ENCODE results near the gene ADGRL2. TPM values are rescaled to one million over a fixed set of nuclear protein-coding genes. Genes with fewer than 3 reads are reported as not detected.

The ADGRL2 gene
- total RNA-seq, 1 experiment from 2014 or later: 0.20 TPM

DNA sequence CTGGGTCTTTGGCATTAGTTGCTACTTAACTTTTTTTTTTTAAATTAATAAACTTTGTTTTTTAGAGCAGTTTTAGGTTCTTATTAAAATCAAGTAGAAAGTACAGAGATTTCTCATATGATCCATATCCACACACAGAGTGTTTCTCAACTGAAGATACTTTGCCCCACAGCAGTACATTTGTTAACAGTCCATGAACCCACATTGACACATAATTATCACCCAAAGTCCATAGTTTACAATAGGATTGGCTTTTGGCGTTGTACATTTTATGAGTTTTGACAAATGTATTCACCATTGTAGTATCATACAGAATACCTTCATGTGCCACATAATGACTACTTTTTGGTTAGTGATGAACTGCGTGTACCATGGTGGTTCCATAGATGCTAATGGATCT is 106.8 kb downstream of the ADGRL2 start (continued):
- TF ChIP-seq YY1 (IDR thresholded peaks at IDR 0.05; ENCODE audit: extremely low read depth, insufficient replicate concordance, low read depth, low read length): no peak
- no peak for TF ChIP-seq FOSL1 (IDR thresholded peaks at IDR 0.05; ENCODE audit: low read depth)
- TF ChIP-seq JUND (IDR thresholded peaks at IDR 0.05): no peak
- TF ChIP-seq, protein P1, sequence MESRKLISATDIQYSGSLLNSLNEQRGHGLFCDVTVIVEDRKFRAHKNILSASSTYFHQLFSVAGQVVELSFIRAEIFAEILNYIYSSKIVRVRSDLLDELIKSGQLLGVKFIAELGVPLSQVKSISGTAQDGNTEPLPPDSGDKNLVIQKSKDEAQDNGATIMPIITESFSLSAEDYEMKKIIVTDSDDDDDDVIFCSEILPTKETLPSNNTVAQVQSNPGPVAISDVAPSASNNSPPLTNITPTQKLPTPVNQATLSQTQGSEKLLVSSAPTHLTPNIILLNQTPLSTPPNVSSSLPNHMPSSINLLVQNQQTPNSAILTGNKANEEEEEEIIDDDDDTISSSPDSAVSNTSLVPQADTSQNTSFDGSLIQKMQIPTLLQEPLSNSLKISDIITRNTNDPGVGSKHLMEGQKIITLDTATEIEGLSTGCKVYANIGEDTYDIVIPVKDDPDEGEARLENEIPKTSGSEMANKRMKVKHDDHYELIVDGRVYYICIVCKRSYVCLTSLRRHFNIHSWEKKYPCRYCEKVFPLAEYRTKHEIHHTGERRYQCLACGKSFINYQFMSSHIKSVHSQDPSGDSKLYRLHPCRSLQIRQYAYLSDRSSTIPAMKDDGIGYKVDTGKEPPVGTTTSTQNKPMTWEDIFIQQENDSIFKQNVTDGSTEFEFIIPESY (IDR thresholded peaks at IDR 0.05; ENCODE audit: extremely low read depth, insufficient replicate concordance, low read length): no peak
- TF ChIP-seq, protein P2, sequence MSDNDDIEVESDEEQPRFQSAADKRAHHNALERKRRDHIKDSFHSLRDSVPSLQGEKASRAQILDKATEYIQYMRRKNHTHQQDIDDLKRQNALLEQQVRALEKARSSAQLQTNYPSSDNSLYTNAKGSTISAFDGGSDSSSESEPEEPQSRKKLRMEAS (IDR thresholded peaks at IDR 0.05): no peak

DNA sequence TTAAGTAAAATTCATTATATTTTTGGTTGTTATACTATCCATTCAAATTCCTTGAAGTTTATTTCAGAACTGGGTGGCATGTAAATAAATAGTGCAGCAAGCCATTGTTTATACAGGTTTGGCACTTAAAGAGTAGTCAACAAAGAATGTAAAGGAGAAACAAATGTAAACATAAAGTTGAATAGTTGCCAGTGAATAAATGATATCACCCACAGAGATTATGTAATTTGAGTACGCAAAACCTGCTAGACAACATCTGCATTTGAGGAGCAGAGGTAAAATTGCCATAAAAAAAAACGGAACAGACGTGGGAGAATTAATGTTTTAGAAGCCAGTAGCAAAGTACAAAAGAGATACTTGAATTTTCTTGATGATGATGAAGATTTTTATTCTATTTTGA is 111.6 kb downstream of the ADGRL2 start:
- Histone ChIP-seq H3K4me2 (ENCODE audit: low read length) (no peak overlapping the region), H3K9me2 (ENCODE audit: insufficient read depth) (no peaks in the 10 kb centered on the region), H3K9ac (ENCODE audit: low read length) (no peak overlapping the region), H3K4me1 (ENCODE audit: control insufficient read depth in 1 of 2, insufficient read depth in 2 of 2, low read length in 2 of 2) (no peaks in the 10 kb centered on the region), H3K27me3 (ENCODE audit: insufficient read depth, low read length) (no peaks in the 10 kb centered on the region), H3K27ac (ENCODE audit: low read depth, low read length) (no peak overlapping the region), H4K20me1 (ENCODE audit: insufficient read depth) (no peaks in the 10 kb centered on the region), H2AFZ (ENCODE audit: low read depth, low read length, poor library complexity, severe bottlenecking) (no peak overlapping the region), H3K9me3 (ENCODE audit: control insufficient read depth in 1 of 2, insufficient read depth in 1 of 2, low read depth in 1 of 2, low read length in 2 of 2) (no peaks in the 10 kb centered on the region), H3K79me2 (ENCODE audit: insufficient read depth, low read length) (no peaks in the 10 kb centered on the region), H3K36me3 (ENCODE audit: control insufficient read depth in 1 of 2, insufficient read depth in 2 of 2, low read length in 2 of 2) (no peaks in the 10 kb centered on the region), H3K4me3 (replicated peaks in 1 of 2; ENCODE audit: low read depth in 1 of 2, low read length in 2 of 2) (no peak overlapping the region)
- ATAC-seq: no peak
- intact Hi-C loops (cut with micrococcal nuclease): no loop called here
- POLR2A ChIA-PET: no interaction called here
- BruUV-seq (replicated peaks): no TSS peak
- no peak for DNase-seq (ENCODE audit: low read depth, low spot score)
- CTCF ChIA-PET: no interaction called here
- RAD21 ChIA-PET (ENCODE audit: low non-redundant PET in 1 of 2, low total read pairs in 2 of 2, uncharacterized antibody in 2 of 2, unreplicated experiment in 2 of 2): no interaction called here
- TF ChIP-seq SIN3A (IDR thresholded peaks at IDR 0.05; ENCODE audit: low read depth) (no peak), CBX3 (IDR thresholded peaks at IDR 0.05; ENCODE audit: low read depth) (no peak), JUND (IDR thresholded peaks at IDR 0.05) (no peak), EGR1 (IDR thresholded peaks at IDR 0.05; ENCODE audit: low read depth) (no peak), POLR2AphosphoS5 (IDR thresholded peaks at IDR 0.05; ENCODE audit: low read depth, low read length) (no peak), SP1 (IDR thresholded peaks at IDR 0.05; ENCODE audit: low read depth) (no peak), ZFX (IDR thresholded peaks at IDR 0.05) (no peak), ZNF274 (IDR thresholded peaks at IDR 0.05; ENCODE audit: low read depth, low read length) (no peak), FOSL1 (IDR thresholded peaks at IDR 0.05; ENCODE audit: low read depth) (no peak), EZH2phosphoT487 (IDR thresholded peaks at IDR 0.05; ENCODE audit: borderline replicate concordance) (no peak), YY1 (IDR thresholded peaks at IDR 0.05; ENCODE audit: extremely low read depth, insufficient replicate concordance, low read depth, low read length) (no peak), SRF (IDR thresholded peaks at IDR 0.05; ENCODE audit: low read depth) (no peak)
- TF ChIP-seq, protein P1 (IDR thresholded peaks at IDR 0.05; ENCODE audit: extremely low read depth, insufficient replicate concordance, low read length): no peak
- TF ChIP-seq, protein P3, sequence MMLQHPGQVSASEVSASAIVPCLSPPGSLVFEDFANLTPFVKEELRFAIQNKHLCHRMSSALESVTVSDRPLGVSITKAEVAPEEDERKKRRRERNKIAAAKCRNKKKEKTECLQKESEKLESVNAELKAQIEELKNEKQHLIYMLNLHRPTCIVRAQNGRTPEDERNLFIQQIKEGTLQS (IDR thresholded peaks at IDR 0.05): no peak
